Psoas muscle (tissue), 8 donors: Measurements from ENCODE around the gene PLEKHG5. TPM values are rescaled to one million over a fixed set of nuclear protein-coding genes. Genes with fewer than 3 reads are reported as not detected.

Source experiments
- ATAC-seq, 4 donors: fragments of 200-7000 bp; cut with Tn5 transposase; one replicate each; pipeline ENCODE4 v1.9.1; 2020; ENCODE audit warnings: moderate library complexity in 3 of 4, mild to moderate bottlenecking in 2 of 4
- DNase-seq, 2 donors: peaks; one replicate each; pipeline ENCODE4 v3.0.0-alpha.2; 2020
- H3K27ac ChIP-seq: fragments of 200-600 bp; one replicate; pipeline ENCODE4 v1.8.0; 2022
- H3K27me3 ChIP-seq, 3 donors: fragments of 200-600 bp in 1 of 3; one replicate each; pipeline versions ENCODE4 v1.6.1 to v1.8.0; 2013 to 2022; ENCODE audit warnings: low read length in 2 of 3, mild to moderate bottlenecking in 2 of 3, moderate library complexity in 1 of 3; ENCODE audit not compliant: insufficient read depth in 3 of 3
- H3K36me3 ChIP-seq, 2 donors: fragments of 200-600 bp in 1 of 2; one replicate each; pipeline versions ENCODE4 v1.6.1 to v1.8.0; 2013 to 2022; ENCODE audit warnings: low read depth in 1 of 2, mild to moderate bottlenecking in 1 of 2, moderate library complexity in 1 of 2; ENCODE audit not compliant: insufficient read depth in 1 of 2
- H3K4me1 ChIP-seq: fragments of 200-600 bp; one replicate; pipeline ENCODE4 v1.8.0; 2022
- H3K4me3 ChIP-seq: fragments of 200-600 bp; one replicate; pipeline ENCODE4 v1.8.0; 2022; ENCODE audit warnings: mild to moderate bottlenecking
- H3K9me3 ChIP-seq: fragments of 200-600 bp; one replicate; pipeline ENCODE4 v1.8.0; 2022
- CTCF ChIP-seq: fragments of 200-600 bp; IDR thresholded peaks from one replicate; pipeline ENCODE4 v1.8.0; 2022; ENCODE audit warnings: antibody characterized with exemption
- WGBS, 3 donors: extraction: QIAGEN DNeasy Blood & Tissue Kit; methylation state at CpG; one replicate each; pipeline versions ENCODE4 v1.1.6 to v1.1.7; 2013; 5-methylcytosine and 5-hydroxymethylcytosine counted together
- intact Hi-C, 2 donors: fragments of 100-400 bp; cut with DNase I; formaldehyde crosslinking; loops; one replicate each; pipeline versions ENCODE4 v1.11.0 to v1.14.2; 2022
- polyA plus RNA-seq, 3 donors: library from polyadenylated mRNA; stranded (reverse); fragments of 200-250 nt; gene quantifications; one replicate each; pipeline ENCODE4 v1.2.3, GENCODE V29; 2013
- total RNA-seq, 4 donors: library from RNA; stranded (reverse); fragmentation: NEBNext Ultra II Directional in 2 of 4; extraction: Animal tissue kit (Norgen Biotek cat#: 25700) in 2 of 4; gene quantifications; one replicate each; pipeline versions ENCODE4 v1.2.1 to v1.2.4, GENCODE V29; 2021 to 2023
- donor health status: healthy with polysubstance abuse.
- donor health status: DM: no; HTN: no; CAD: no; lungs with moderate emphysema.
- donor health status: Bipolar disorder and iron deficiency.
- donor health status: healthy.
- donor health status: DM: yes; HTN: yes; CAD: no.
- donor health status: DM: no; HTN: no; CAD: no.
- donor health status: DM: no; HTN: no; CAD: no.
- donor health status: DM: yes; HTN: yes; CAD: no.

The PLEKHG5 gene
- total and polyA plus RNA-seq, 7 donors = 1.5 to 3.3 (median 2.6) TPM

GRCh38 chr1:6491966-6492365, 499 bp upstream of the PLEKHG5 start:
- Histone ChIP-seq H3K4me1 (peaks cover 7% of the 10 kb centered on the region), H3K27ac (no peak overlapping the region), H3K4me3 (no peak overlapping the region), H3K36me3 (no peaks in the 10 kb centered on the region), H3K27me3 (peaks cover 0 to 23% (median 2%) of the 10 kb centered on the region in 3 donors), H3K9me3 (no peaks in the 10 kb centered on the region)
- no peak for DNase-seq
- intact Hi-C loops = no loop called here
- no peak for ATAC-seq
- no peak for TF ChIP-seq CTCF
- 57 to 65% (median 62%) methylated on average over 10 of the region's 10 CpGs for WGBS, 3 donors

GRCh38 chr1:6491081-6491449, 402 bp downstream of the PLEKHG5 start:
- H3K4me3 ChIP-seq = peak overlapping the region; percentile 64
- intact Hi-C loops = no loop called here
- no peaks in the 10 kb centered on the region for H3K9me3 ChIP-seq
- ATAC-seq (no peak), DNase-seq (no peak)
- H3K27me3 ChIP-seq = peaks cover 0 to 18% (median 0%) of the 10 kb centered on the region in 3 donors
- no peaks in the 10 kb centered on the region for H3K36me3 ChIP-seq
- peaks cover 7% of the 10 kb centered on the region for H3K4me1 ChIP-seq
- H3K27ac ChIP-seq = peak overlapping the region; percentile 53
- 55 to 69% (median 62%) methylated on average over 6 of the region's 6 CpGs for WGBS, 3 donors
- no peak for TF ChIP-seq CTCF

GRCh38 chr1:6490181-6491080, 1.0 kb downstream of the PLEKHG5 start:
- 2 to 6% (median 3%) methylated on average over 60 to 70 of the region's 70 CpGs for WGBS, 3 donors
- peak overlapping the region; percentile 53 for H3K27ac ChIP-seq
- peaks cover 0 to 21% (median 2%) of the 10 kb centered on the region in 3 donors for H3K27me3 ChIP-seq
- no peaks in the 10 kb centered on the region for H3K36me3 ChIP-seq
- peak overlapping the region; percentile 64 for H3K4me3 ChIP-seq
- ATAC-seq (peak; percentile 41 to 70 (median 58)), DNase-seq (peak in 1 of 2 donors; percentile 54)
- no peak for TF ChIP-seq CTCF
- no peaks in the 10 kb centered on the region for H3K9me3 ChIP-seq
- intact Hi-C loops = no loop called here
- H3K4me1 ChIP-seq = peaks cover 7% of the 10 kb centered on the region

GRCh38 chr1:6489799-6490180, 1.7 kb downstream of the PLEKHG5 start:
- Histone ChIP-seq H3K9me3 (no peaks in the 10 kb centered on the region), H3K27me3 (peaks cover 0 to 27% (median 4%) of the 10 kb centered on the region in 3 donors), H3K36me3 (no peaks in the 10 kb centered on the region), H3K27ac (no peak overlapping the region), H3K4me1 (peaks cover 7% of the 10 kb centered on the region), H3K4me3 (peak overlapping the region; percentile 64)
- WGBS, 3 donors = 14 to 15% (median 14%) methylated on average over 20 to 21 of the region's 21 CpGs
- ATAC-seq (peak; percentile 61 to 79 (median 70)), DNase-seq (peak; percentile 70 to 80)
- intact Hi-C loops = loop anchor here in 1 of 2 donors (5.0 kb wide), 1 partner anchor 158 kb away; no protein-coding TSS in a partner anchor
- TF ChIP-seq CTCF = peak; percentile 78
